ENCODE data around the gene HLCS.
"Not testable (repeated sequence)": the region's sequence is repeated elsewhere in the genome, so short reads cannot be mapped to it uniquely, and the experiment has no call there.

GRCh38 chr21:36989199-36989698 lies 22.8 kb upstream of the HLCS start:
- not testable (repeated sequence) for TF ChIP-seq CTCF, POLR2AphosphoS5, EP300, POLR2A (IDR thresholded peaks at IDR 0.05)

Measured in sigmoid colon (tissue), 4 donors.